GM13977 (cell line): Measurements from ENCODE around the gene GALNT17.

Experiments
- DNase-seq: peaks from one replicate; pipeline ENCODE4 v3.0.0; 2012; ENCODE audit warnings: low spot score
- CTCF ChIP-seq: IDR thresholded peaks from 2 replicates; pipeline ENCODE4 v1.5.1; 2012; ENCODE audit warnings: mild to moderate bottlenecking, control low read depth; ENCODE audit not compliant: insufficient read depth; ENCODE audit errors: extremely low read depth, missing control alignments
- in situ Hi-C: fragments of 300-500 bp; cut with MboI; formaldehyde crosslinking; loops from one replicate; pipeline ENCODE4 v1.12.0; 2022; ENCODE audit warnings: low sequenced_read_pairs, low pct_unique_long_range_greater_than_20kb, mixed read lengths, inconsistent platforms; ENCODE audit not compliant: unreplicated experiment

GALNT17 gene

GRCh38 chr7:71221549-71221948 is 89.6 kb downstream of the GALNT17 start:
- no peak for DNase-seq
- in situ Hi-C loops: no loop called here
- no peak for TF ChIP-seq CTCF

GRCh38 chr7:71227126-71227525 is 95.2 kb downstream of the GALNT17 start:
- no peak for DNase-seq
- no peak for TF ChIP-seq CTCF
- in situ Hi-C loops: no loop called here

- no peak for TF ChIP-seq CTCF
- DNase-seq: no peak
- in situ Hi-C loops: no loop called here
Measured at GRCh38 chr7:71229148-71229547, 97.2 kb downstream of the GALNT17 start.

GRCh38 chr7:71229699-71230098 is 97.8 kb downstream of the GALNT17 start:
- TF ChIP-seq CTCF: no peak
- in situ Hi-C loops: no loop called here
- DNase-seq: no peak

GRCh38 chr7:71235253-71235652 is 103.3 kb downstream of the GALNT17 start:
- no peak for TF ChIP-seq CTCF
- no peak for DNase-seq
- in situ Hi-C loops: no loop called here

GRCh38 chr7:71236230-71237105 is 104.5 kb downstream of the GALNT17 start:
- TF ChIP-seq CTCF: no peak
- DNase-seq: no peak
- in situ Hi-C loops: no loop called here
